Loucy (cell line): ENCODE data around the gene SH3RF1.

Experiments used
- CTCF ChIP-seq: fragments of 200-600 bp; sonication (generic); conservative IDR thresholded peaks from 2 replicates; pipeline ENCODE4 v1.5.1; 2014; ENCODE audit warnings: mild to moderate bottlenecking, antibody characterized with exemption, low read length
- EZH2phosphoT487 ChIP-seq: fragments of 200-600 bp; IDR thresholded peaks from 2 replicates; pipeline ENCODE4 v1.6.1; 2018; ENCODE audit warnings: antibody characterized with exemption, mild to moderate bottlenecking, moderate library complexity, borderline replicate concordance

- TF ChIP-seq EZH2phosphoT487, result no peak
- TF ChIP-seq CTCF, result no peak
These were observed 171.6 kb downstream of the SH3RF1 start for GRCh38 chr4:169098969-169099690.
